ENCODE results near the gene KLK11. TPM values are rescaled to one million over a fixed set of nuclear protein-coding genes. Genes with fewer than 3 reads are reported as not detected.
A peak's percentile ranks its signal among the peaks of the same experiment; 100 is the strongest.

KLK11 gene
- not detected for total RNA-seq

GRCh38 chr19:51026554-51026831, at the start of gene KLK11:
Gene KLK11 (minus strand): TSS chr19:51026616. CDS start chr19:51025631, 985 bp downstream.
- no peak within 1 kb of the TSS for H3K27ac Mint-ChIP-seq
- H3K9me3 Mint-ChIP-seq (ENCODE audit: low read depth): no peaks in the 10 kb centered on the region
- intact Hi-C loops (cut with DNase I, micrococcal nuclease): no loop called here
- ChIA-PET POLR2A (no interaction called here), CTCF (no interaction called here)
- no peak for ATAC-seq
- H3K27me3 Mint-ChIP-seq: peaks cover 29% of the 10 kb centered on the region
- no peaks in the 10 kb centered on the region for H3K4me1 Mint-ChIP-seq
- no peak for DNase-seq
- no peaks in the 10 kb centered on the region for H3K36me3 Mint-ChIP-seq (ENCODE audit: low read depth)
- H3K4me3 Mint-ChIP-seq: no peak within 1 kb of the TSS

GRCh38 chr19:51075998-51076397, 49.6 kb upstream of the KLK11 start:
- Mint-ChIP-seq H3K9me3 (ENCODE audit: low read depth) (peaks cover 10% of the 10 kb centered on the region), H3K36me3 (ENCODE audit: low read depth) (no peaks in the 10 kb centered on the region), H3K4me1 (no peaks in the 10 kb centered on the region), H3K27ac (no peak overlapping the region), H3K27me3 (peaks cover 12% of the 10 kb centered on the region), H3K4me3 (no peak overlapping the region)
- ATAC-seq: no peak
- ChIA-PET CTCF (no interaction called here), POLR2A (no interaction called here)
- no peak for DNase-seq
- intact Hi-C loops (cut with DNase I, micrococcal nuclease): no loop called here

GRCh38 chr19:51071095-51071405, 44.6 kb upstream of the KLK11 start:
- Mint-ChIP-seq H3K9me3 (ENCODE audit: low read depth) (peaks cover 10% of the 10 kb centered on the region), H3K27ac (no peak overlapping the region), H3K4me1 (no peaks in the 10 kb centered on the region), H3K4me3 (no peak overlapping the region), H3K27me3 (peaks cover 24% of the 10 kb centered on the region), H3K36me3 (ENCODE audit: low read depth) (no peaks in the 10 kb centered on the region)
- ChIA-PET CTCF (no interaction called here), POLR2A (no interaction called here)
- DNase-seq (no peak), ATAC-seq (no peak)
- intact Hi-C loops (cut with DNase I, micrococcal nuclease): no loop called here

- Mint-ChIP-seq H3K4me3 (no peak overlapping the region), H3K36me3 (ENCODE audit: low read depth) (no peaks in the 10 kb centered on the region), H3K4me1 (no peaks in the 10 kb centered on the region), H3K27ac (no peak overlapping the region), H3K27me3 (peaks cover 27% of the 10 kb centered on the region), H3K9me3 (ENCODE audit: low read depth) (peaks cover 10% of the 10 kb centered on the region)
- ChIA-PET POLR2A (no interaction called here), CTCF (no interaction called here)
- ATAC-seq: no peak
- no peak for DNase-seq
- intact Hi-C loops (cut with DNase I, micrococcal nuclease): no loop called here
These were observed 44.1 kb upstream of the KLK11 start for GRCh38 chr19:51070334-51071094.

GRCh38 chr19:51066393-51067186, 40.2 kb upstream of the KLK11 start:
- DNase-seq: no peak
- no peak for ATAC-seq
- Mint-ChIP-seq H3K27me3 (peaks cover 29% of the 10 kb centered on the region), H3K9me3 (ENCODE audit: low read depth) (no peaks in the 10 kb centered on the region), H3K27ac (no peak overlapping the region), H3K4me3 (no peak overlapping the region), H3K4me1 (no peaks in the 10 kb centered on the region), H3K36me3 (ENCODE audit: low read depth) (no peaks in the 10 kb centered on the region)
- ChIA-PET POLR2A (no interaction called here), CTCF (no interaction called here)
- intact Hi-C loops (cut with DNase I, micrococcal nuclease): no loop called here

GRCh38 chr19:51065221-51065960, 39.0 kb upstream of the KLK11 start:
- POLR2A ChIA-PET: no interaction called here
- intact Hi-C loops (cut with DNase I, micrococcal nuclease): no loop called here
- Mint-ChIP-seq H3K36me3 (ENCODE audit: low read depth) (no peaks in the 10 kb centered on the region), H3K4me1 (no peaks in the 10 kb centered on the region), H3K27me3 (peaks cover 40% of the 10 kb centered on the region), H3K27ac (no peak overlapping the region), H3K4me3 (no peak overlapping the region), H3K9me3 (ENCODE audit: low read depth) (no peaks in the 10 kb centered on the region)
- DNase-seq (no peak), ATAC-seq (no peak)
- CTCF ChIA-PET: no interaction called here

- Mint-ChIP-seq H3K4me1 (no peaks in the 10 kb centered on the region), H3K4me3 (no peak within 1 kb of the TSS), H3K9me3 (ENCODE audit: low read depth) (no peaks in the 10 kb centered on the region), H3K36me3 (ENCODE audit: low read depth) (no peaks in the 10 kb centered on the region), H3K27me3 (peaks cover 40% of the 10 kb centered on the region), H3K27ac (no peak within 1 kb of the TSS)
- ATAC-seq: no peak
- intact Hi-C loops (cut with DNase I, micrococcal nuclease): no loop called here
- ChIA-PET CTCF (no interaction called here), POLR2A (no interaction called here)
- DNase-seq: peak; percentile 10
These were observed 38.3 kb upstream of the KLK11 start, which contains the start of gene KLK13 for GRCh38 chr19:51064534-51065220. Gene KLK13 (minus strand): TSS chr19:51065092. CDS start chr19:51065067, 25 bp downstream.

- H3K27me3 Mint-ChIP-seq: peaks cover 42% of the 10 kb centered on the region
- H3K4me1 Mint-ChIP-seq: no peaks in the 10 kb centered on the region
- H3K9me3 Mint-ChIP-seq (ENCODE audit: low read depth): no peaks in the 10 kb centered on the region
- ATAC-seq (no peak), DNase-seq (no peak)
- ChIA-PET CTCF (no interaction called here), POLR2A (no interaction called here)
- no peak overlapping the region for H3K4me3 Mint-ChIP-seq
- no peak overlapping the region for H3K27ac Mint-ChIP-seq
- intact Hi-C loops (cut with DNase I, micrococcal nuclease): no loop called here
- no peaks in the 10 kb centered on the region for H3K36me3 Mint-ChIP-seq (ENCODE audit: low read depth)
These were observed 37.2 kb upstream of the KLK11 start for GRCh38 chr19:51063664-51064063.

GRCh38 chr19:51060973-51061372, 34.6 kb upstream of the KLK11 start:
- Mint-ChIP-seq H3K4me3 (no peak overlapping the region), H3K9me3 (ENCODE audit: low read depth) (no peaks in the 10 kb centered on the region), H3K27me3 (peaks cover 36% of the 10 kb centered on the region), H3K4me1 (no peaks in the 10 kb centered on the region), H3K36me3 (ENCODE audit: low read depth) (no peaks in the 10 kb centered on the region), H3K27ac (no peak overlapping the region)
- intact Hi-C loops (cut with DNase I, micrococcal nuclease): no loop called here
- DNase-seq (no peak), ATAC-seq (no peak)
- POLR2A ChIA-PET: no interaction called here
- CTCF ChIA-PET: no interaction called here

- Mint-ChIP-seq H3K4me3 (no peak overlapping the region), H3K27me3 (peaks cover 37% of the 10 kb centered on the region), H3K4me1 (no peaks in the 10 kb centered on the region), H3K9me3 (ENCODE audit: low read depth) (no peaks in the 10 kb centered on the region), H3K36me3 (ENCODE audit: low read depth) (no peaks in the 10 kb centered on the region), H3K27ac (no peak overlapping the region)
- CTCF ChIA-PET: no interaction called here
- DNase-seq: no peak
- POLR2A ChIA-PET: no interaction called here
- ATAC-seq: no peak
- intact Hi-C loops (cut with DNase I, micrococcal nuclease): no loop called here
These were observed 33.9 kb upstream of the KLK11 start for GRCh38 chr19:51060336-51060735.

- H3K27ac Mint-ChIP-seq: no peak overlapping the region
These were observed 33.3 kb upstream of the KLK11 start for GRCh38 chr19:51059715-51060114.

GRCh38 chr19:51055866-51056265, 29.4 kb upstream of the KLK11 start:
- Mint-ChIP-seq H3K27ac (no peak overlapping the region), H3K36me3 (ENCODE audit: low read depth) (no peaks in the 10 kb centered on the region), H3K4me1 (no peaks in the 10 kb centered on the region), H3K4me3 (no peak overlapping the region), H3K27me3 (peaks cover 34% of the 10 kb centered on the region), H3K9me3 (ENCODE audit: low read depth) (no peaks in the 10 kb centered on the region)
- POLR2A ChIA-PET: no interaction called here
- CTCF ChIA-PET: no interaction called here
- ATAC-seq (no peak), DNase-seq (no peak)
- intact Hi-C loops (cut with DNase I, micrococcal nuclease): no loop called here

More at GRCh38 chr19:51059715-51060114, 33.3 kb upstream of the KLK11 start:
- no peaks in the 10 kb centered on the region for H3K4me1 Mint-ChIP-seq
- H3K4me3 Mint-ChIP-seq: no peak overlapping the region
- ChIA-PET CTCF (no interaction called here), POLR2A (no interaction called here)
- no peaks in the 10 kb centered on the region for H3K9me3 Mint-ChIP-seq (ENCODE audit: low read depth)
- peaks cover 33% of the 10 kb centered on the region for H3K27me3 Mint-ChIP-seq
- ATAC-seq (no peak), DNase-seq (no peak)
- no peaks in the 10 kb centered on the region for H3K36me3 Mint-ChIP-seq (ENCODE audit: low read depth)
- intact Hi-C loops (cut with DNase I, micrococcal nuclease): no loop called here
